ENCODE measurements around the gene ABCA8.

The ABCA8 gene

DNA sequence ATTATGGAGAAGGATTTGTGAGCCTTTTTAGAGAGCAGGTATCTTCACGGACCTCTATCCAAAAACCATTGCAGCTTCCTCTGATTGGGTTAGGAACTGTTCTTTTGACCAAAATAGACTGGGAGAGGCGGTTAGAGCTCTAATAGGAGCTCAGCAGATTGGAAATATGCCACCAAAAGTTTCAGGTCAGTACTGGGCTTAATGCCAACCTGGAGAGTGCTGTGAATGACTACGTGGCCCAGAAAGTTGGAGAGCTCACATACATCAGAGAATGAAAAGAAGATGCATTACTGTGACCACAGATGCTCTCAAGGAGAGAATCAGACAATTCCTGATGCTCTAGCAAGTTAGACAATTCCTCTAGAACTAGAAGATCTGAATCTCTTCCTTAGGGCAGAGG lies 86.5 kb downstream of the ABCA8 start:
- DNase-seq, result no peak

GRCh38 chr17:68867759-68868516 lies 87.3 kb downstream of the ABCA8 start:
- no peak for DNase-seq

- DNase-seq, result no peak
Observed at GRCh38 chr17:68865584-68865983, 89.6 kb downstream of the ABCA8 start.

DNA sequence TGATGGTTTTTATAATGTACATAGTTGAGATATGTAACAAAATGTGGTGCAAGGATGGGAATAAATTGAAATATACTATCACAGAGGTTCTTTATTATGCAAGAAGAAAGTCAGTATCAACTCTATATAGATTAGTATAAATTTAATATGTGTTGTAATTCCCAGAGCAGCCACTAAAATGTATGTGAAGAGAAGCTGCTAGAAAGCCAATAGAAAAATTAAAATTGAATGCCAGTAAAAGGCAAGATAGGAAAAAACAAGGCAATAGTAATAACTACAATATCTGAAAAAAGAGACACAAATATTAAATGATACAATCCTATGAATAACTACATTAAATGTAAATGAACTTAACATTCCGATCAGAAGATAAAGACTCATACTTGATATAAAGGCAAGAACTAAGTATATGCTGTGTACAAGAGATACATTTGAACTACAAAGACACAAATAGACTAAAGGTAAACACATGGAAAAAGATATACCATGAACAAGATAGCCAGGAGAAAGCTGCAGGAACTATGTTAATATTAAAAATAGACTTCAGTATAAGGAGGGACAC lies 92.0 kb downstream of the ABCA8 start:
- DNase-seq, result no peak

GRCh38 chr17:68861602-68862001 lies 93.6 kb downstream of the ABCA8 start:
- no peak for DNase-seq

DNA sequence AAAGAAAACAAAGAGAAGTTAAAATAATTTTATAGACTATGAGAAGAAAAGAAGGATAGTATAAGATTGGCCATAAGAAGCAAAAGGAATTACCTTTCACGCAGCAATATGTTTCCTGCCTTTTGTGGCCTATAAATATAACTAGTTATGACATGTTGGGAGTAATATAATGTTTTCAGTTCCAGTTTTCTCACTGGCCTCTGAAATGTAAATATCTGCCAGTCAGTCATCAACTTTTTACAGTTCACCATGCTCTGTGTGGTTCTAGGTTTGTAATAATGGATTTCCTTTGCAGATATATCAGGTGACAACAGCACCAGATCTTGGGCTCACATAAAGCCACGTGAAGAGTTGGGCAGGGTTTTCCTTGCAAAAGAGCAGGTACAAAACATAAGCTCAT lies 94.3 kb downstream of the ABCA8 start:
- no peak for DNase-seq

DNA sequence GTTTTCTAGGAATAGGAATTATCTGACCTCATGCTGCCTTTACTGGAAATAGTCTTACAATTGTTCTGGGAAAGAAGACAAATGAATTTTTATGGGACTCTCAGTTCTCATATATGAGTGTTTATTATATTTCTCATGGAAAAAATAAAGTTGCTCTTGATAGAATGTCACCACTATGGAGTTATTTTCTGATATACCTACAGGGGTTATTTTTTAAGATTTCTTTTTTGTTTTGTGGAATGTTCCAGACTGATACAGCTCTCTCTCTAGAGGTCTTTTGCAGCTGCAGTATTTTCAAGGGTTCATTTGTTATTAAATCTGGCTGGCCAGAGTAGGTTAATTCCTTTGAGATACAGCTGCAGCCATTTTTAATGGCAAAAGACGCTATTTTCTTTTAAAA lies 100.7 kb downstream of the ABCA8 start:
- DNase-seq, result no peak

GRCh38 chr17:68853439-68853838 lies 101.8 kb downstream of the ABCA8 start:
- DNase-seq, result no peak

DNA sequence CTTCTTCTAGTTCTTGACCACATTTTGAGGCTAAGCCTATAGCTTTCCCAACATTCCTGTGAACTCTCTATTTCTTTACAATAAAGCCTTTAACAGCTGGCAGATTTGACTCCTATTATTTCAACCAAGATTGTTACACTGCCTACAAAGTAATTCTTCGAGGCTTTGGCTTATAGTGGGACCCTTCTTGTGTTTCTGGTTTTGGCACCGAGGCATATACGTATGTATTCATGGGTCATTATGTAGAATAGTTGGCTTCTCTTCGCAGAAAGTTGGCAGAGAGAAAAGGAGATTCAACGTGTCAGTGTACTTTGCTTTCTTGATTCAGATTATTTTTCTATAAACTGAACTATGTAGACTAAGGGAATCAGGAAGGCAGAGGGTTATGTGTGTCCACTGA lies 102.2 kb downstream of the ABCA8 start:
- DNase-seq, result no peak

DNA sequence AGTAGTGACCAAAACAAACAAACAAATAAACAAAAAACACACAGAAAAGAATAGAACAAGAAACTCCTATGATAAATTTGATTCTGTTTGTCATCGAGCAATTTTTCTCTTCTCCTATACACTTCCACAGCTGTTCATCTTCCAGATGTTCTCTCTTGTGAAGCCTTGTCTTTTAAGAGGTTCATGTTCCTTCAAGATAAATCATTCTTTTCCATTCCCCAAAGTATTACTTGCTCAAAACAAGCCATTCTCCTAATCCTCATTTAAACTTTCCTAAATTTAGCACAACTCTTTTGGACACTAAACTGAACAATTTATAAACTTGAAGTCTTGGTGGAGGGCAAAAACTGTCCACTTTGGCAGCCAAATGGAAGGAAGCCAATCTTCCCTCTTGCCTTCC lies 103.3 kb downstream of the ABCA8 start:
- no peak for DNase-seq

GRCh38 chr17:68850749-68851510 lies 104.3 kb downstream of the ABCA8 start:
- no peak for DNase-seq

DNA sequence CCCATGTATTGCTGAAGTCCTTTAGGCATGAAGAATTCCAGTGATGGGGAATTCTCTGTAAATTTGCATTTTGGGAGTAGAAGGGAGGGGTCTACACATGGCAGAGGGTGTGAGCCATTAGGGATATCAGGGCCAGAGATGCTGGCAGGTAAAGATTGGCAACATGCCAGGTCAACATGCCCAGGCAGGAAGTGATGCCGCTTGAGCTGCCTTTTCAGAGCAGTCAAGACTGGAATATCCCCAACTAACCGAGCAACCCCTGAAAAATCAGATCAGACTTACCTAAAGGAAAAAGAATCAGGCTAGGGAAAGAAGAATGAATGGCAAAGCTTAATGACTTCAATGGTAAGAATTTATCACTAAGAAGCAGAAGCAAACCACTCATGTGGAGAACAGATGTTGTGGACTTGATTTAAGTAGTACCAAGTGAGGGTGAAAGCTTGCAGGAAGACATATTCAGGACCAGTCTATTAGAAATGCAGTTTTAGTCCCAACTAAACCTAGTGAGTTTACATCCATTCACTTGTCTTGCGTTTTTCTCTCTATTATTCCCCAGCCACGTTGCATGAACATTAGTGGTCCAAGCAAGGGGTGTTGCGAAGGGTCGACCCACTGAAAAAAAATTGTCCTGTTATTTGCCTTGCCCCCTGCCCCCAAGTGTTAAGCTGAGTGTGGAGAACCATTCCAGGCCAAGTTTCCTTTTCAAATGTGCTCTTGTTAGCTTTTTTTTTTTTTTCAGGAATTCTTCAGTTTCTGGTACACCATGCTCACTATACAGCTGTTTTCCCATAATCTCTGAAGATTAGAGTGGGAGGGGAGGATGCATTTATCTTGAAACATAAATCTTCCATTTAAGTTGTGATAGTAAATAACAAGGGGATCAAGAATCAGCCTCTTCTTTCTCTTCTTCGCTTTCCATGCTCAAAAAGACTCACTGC lies 105.2 kb downstream of the ABCA8 start:
- DNase-seq, result no peak

- no peak for DNase-seq
Observed at GRCh38 chr17:68847711-68848110, 107.5 kb downstream of the ABCA8 start.

GRCh38 chr17:68843522-68843921 lies 111.7 kb downstream of the ABCA8 start:
- no peak for DNase-seq

GRCh38 chr17:68840073-68840472 lies 115.1 kb downstream of the ABCA8 start:
- DNase-seq, result no peak

DNA sequence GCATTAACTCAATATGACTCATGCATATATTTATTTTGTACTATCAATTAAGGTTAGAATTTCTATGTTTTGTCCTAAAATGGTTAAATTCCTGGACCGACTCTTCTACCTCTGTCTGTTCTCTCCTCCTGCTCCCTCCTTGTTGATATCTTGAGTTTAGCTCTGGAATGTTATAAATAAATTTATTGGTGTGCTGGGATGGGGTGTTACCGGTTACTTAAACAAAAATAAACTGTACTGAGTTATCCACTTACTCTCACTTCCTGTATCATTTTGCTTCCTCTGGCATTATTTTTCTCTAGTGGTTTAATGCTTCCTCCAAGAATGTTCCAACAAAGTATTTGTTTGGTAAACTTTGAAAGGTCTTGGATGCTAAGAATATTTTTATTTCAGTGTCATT lies 120.1 kb downstream of the ABCA8 start:
- DNase-seq, result no peak

- DNase-seq, result no peak
Observed at GRCh38 chr17:68834328-68834836, 120.8 kb downstream of the ABCA8 start.

GRCh38 chr17:68832109-68832802 lies 122.9 kb downstream of the ABCA8 start:
- no peak for DNase-seq

GRCh38 chr17:68831170-68831569 lies 124.0 kb downstream of the ABCA8 start:
- no peak for DNase-seq

DNA sequence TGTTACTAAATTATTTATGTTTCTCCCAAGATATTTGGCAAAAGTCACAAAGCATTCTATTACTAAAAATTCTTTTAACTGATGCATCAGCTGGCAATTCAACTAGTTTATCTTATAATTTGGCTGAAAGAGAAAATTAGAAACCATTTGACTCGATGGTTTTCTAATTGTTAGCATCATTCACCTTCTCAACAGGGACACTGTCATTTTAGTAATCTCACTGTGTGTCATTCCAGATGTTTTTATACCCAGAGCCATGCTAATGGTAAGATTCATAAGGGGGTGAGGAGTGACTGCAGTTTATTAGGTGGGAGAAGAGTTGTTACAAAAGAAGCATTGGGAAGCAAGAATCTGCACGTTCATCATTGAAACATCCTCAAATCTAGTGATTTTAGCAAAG lies 124.9 kb downstream of the ABCA8 start:
- no peak for DNase-seq

GRCh38 chr17:68829211-68829610 lies 126.0 kb downstream of the ABCA8 start:
- no peak for DNase-seq

- DNase-seq, result no peak
Observed at GRCh38 chr17:68824707-68825106, 130.5 kb downstream of the ABCA8 start.
